GM12875 (cell line): ENCODE data around the gene DTNBP1.
"Not testable (repeated sequence)": the region's sequence is repeated elsewhere in the genome, so short reads cannot be mapped to it uniquely, and the experiment has no call there.

Experiments used
- H3K4me3 ChIP-seq: one replicate; pipeline ENCODE4 v1.5.1; 2011; ENCODE audit warnings: low read depth, low read length, control low read depth
- TF ChIP-seq, protein P1 (sequence below): IDR thresholded peaks from 2 replicates; pipeline ENCODE4 v1.5.1; 2011; ENCODE audit warnings: low read depth, mild to moderate bottlenecking, control low read depth, inconsistent platforms, low read length, moderate library complexity, borderline replicate concordance; ENCODE audit not compliant: insufficient read depth

DTNBP1 gene

DNA sequence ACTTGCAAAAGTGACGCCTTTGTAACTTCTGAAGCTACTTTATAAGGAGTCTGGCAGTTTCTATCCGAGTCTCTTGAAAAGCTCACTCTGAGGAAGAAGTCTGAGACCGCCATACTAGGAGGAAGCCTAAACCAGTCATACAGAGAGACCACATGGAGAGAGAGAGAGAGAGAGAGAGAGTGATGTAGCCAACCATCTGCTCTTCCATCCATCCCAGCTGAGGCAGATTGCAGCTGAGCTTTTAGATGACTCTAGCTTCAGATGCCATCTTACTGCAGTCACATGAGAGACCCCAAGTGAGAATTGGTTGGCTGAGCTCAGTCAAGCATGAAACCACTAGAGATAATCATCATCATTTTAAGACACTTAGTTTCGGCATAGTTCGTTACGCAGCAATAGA is 15.0 kb upstream of the DTNBP1 start:
- TF ChIP-seq, protein P1, sequence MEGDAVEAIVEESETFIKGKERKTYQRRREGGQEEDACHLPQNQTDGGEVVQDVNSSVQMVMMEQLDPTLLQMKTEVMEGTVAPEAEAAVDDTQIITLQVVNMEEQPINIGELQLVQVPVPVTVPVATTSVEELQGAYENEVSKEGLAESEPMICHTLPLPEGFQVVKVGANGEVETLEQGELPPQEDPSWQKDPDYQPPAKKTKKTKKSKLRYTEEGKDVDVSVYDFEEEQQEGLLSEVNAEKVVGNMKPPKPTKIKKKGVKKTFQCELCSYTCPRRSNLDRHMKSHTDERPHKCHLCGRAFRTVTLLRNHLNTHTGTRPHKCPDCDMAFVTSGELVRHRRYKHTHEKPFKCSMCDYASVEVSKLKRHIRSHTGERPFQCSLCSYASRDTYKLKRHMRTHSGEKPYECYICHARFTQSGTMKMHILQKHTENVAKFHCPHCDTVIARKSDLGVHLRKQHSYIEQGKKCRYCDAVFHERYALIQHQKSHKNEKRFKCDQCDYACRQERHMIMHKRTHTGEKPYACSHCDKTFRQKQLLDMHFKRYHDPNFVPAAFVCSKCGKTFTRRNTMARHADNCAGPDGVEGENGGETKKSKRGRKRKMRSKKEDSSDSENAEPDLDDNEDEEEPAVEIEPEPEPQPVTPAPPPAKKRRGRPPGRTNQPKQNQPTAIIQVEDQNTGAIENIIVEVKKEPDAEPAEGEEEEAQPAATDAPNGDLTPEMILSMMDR = no peak
- H3K4me3 ChIP-seq = no peak overlapping the region

DNA sequence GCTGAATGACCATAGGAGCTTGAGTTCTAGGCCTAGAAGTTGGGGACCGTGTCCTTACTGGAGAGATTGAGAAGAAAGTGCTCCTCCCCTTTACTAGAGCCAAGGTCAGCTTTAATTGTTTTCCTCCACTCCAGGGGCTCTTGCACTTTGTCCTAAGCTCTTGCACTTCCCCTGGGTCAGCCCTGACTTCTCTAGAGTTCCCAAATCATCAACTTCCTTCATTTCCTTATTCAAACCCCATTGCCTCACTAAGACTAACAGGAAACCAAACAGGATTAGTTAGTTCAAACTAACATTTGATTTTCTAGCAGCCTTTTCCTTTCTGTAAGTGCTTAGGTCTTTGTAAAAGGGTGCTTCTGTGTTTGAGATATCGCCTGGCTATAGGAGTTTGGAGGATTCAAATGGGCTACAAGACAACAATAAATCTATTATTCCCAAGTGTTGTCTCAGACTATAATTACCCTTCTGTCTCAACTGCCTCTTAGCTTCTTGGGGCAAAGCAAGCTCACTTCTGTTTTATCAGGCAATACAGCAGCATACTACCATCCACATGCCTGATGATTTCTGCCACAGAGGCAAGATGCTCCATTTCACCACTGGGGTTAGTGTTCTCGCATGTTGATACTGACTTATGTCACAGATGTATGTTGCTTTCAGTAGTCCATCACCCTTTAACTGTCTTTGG is 12.8 kb upstream of the DTNBP1 start:
- no peak overlapping the region for H3K4me3 ChIP-seq
- TF ChIP-seq, protein P1 = no peak

DNA sequence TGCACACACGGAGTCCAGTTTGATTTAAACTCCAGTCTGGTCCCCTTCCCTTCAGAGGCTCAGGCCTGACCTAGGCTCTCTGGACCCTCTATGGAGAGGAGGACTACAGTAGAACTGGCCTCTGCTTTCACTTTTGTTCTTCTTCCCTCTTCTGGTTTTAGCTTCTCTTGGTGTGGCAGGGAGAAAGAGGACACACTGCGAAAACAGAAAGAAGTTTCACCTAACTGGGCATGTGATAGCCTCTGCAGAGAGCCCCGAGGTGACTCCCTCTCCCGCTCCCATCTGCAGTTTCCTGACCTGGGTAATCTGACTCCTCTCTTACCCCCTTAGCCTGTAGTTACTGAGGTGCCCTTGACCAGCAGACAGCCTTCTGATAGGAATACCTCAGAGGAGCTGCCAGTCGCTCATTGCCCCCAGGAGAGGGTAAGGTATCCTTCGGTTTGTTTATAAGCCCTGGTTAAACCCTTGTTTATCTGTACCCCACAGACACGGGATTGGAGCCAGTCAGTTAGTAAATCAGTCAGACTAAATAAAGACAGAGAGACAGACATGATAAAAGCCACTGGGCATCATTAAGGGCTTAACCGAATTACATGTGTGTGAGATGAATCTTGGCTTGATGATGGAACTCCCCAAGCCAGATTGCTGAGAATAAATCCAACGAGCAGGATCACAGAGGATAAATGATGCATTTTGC is 12.0 kb upstream of the DTNBP1 start:
- TF ChIP-seq, protein P1 = no peak
- no peak overlapping the region for H3K4me3 ChIP-seq

DNA sequence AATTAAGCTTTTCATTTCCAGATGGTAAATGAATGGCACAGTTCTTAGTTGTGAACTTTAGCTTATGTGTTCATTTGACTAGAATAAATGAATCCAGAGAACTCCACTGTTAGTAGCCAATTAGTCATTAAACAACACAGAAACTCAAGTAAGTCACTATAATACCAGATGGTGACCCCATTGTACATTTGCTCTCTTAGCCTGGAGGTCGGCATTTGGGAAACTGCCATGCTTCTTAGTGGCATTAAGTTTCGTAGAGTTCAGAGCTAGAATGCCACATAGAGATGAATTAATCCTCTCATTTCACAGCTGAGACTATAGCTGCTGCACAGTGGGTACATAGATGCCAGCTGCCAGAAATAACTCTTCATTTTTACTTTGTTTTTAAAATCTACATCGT is 10.8 kb upstream of the DTNBP1 start:
- TF ChIP-seq, protein P1 = no peak

DNA sequence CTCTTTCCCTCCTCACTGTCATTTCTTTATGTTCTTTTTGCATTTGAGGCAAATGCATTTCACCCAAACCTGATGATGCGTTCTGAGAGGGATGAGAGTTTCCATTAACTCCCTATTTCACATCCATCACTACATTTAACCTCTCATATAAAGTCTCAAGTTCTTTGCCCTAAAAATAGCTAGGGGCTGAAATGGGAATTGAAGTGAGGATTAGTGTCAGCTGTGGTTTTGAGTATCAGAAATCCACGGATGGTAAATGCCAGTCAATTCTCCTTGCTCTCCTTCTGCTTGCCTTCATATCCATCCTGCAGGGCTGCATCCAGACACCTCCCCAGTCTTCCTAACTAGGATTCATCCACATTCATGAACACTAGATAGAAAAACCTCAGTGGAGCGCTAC is 10.0 kb upstream of the DTNBP1 start:
- TF ChIP-seq, protein P1 = no peak
- H3K4me3 ChIP-seq = no peak overlapping the region

More for the DNA sequence above, 10.8 kb upstream of the DTNBP1 start:
- H3K4me3 ChIP-seq = no peak overlapping the region

DNA sequence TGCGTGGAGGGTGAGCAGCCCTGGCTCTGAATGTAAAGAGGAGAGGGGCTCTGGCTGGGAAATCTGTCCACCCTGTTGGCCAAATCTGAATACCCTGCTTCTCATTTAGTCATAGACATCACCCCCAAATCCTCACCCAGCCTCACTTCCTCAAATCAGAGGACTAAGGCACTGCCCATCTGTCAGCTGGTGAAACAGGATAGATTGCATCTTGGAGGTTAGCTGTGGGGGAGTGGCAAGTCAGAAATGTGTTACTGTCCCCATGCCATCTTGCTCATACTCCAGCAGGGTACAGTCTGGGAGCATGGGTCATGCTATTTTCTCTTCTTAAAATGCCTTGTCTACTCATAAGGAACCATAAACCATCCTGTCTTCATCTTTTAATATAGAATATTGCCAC is 9.5 kb upstream of the DTNBP1 start:
- no peak overlapping the region for H3K4me3 ChIP-seq
- TF ChIP-seq, protein P1 = no peak

DNA sequence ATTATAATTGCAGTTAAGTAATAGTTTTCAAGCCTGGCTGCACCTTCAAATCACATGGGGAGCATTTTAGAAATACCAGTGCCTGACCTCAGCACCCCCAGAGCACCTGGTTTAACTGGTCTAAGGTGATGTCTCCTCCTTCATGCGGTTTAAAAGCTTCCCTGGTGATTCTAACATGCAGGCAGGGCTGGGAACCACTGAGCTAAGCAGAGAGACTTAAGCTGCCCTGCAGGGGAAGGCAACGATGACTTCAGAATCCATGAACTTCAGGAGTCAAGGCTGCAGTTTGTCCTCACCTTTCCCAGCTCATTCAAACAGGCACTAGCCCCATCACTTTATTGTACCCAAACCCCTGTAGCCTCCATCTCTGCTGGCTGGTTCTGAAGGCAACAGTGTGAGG is 6.1 kb upstream of the DTNBP1 start:
- no peak overlapping the region for H3K4me3 ChIP-seq
- TF ChIP-seq, protein P1 = no peak

DNA sequence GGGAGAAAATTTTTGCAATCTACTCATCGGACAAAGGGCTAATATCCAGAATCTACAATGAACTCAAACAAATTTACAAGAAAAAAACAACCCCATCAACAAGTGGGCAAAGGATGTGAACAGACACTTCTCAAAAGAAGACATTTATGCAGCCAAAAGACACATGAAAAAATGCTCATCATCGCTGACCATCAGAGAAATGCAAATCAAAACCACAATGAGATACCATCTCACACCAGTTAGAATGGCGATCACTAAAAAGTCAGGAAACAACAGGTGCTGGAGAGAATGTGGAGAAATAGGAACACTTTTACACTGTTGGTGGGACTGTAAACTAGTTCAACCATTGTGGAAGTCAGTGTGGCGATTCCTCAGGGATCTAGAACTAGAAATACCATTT is 4.1 kb upstream of the DTNBP1 start:
- not testable (repeated sequence) for H3K4me3 ChIP-seq
